ENCODE data around the gene ACP1. TPM values are rescaled to one million over a fixed set of nuclear protein-coding genes. Genes with fewer than 3 reads are reported as not detected.

Gene ACP1
- total and polyA plus RNA-seq, 10 of the 15 experiments (the other 5 are each of a cell fraction or from before 2014, with no cell fraction given), result 120 to 468 (median 175) TPM

DNA sequence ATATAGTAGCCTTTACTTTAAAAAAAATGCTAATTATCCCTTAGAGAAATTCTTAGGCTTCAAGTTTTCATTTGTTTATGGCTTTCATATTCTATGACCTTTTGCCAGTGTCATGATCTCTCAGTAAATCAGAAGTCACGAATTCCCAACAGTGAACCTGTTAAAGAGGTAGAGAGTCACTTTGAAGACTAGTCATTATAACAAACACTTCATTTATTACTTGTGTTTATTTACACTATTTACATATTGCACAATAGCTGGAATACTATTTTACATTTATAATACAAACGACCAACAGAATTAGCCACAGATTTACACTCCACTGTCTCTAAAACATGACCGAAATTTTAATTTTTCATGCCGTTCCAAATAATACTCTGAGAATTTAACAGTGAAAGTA lies 14.6 kb downstream of the ACP1 start (continued):
- TF ChIP-seq, protein P1, sequence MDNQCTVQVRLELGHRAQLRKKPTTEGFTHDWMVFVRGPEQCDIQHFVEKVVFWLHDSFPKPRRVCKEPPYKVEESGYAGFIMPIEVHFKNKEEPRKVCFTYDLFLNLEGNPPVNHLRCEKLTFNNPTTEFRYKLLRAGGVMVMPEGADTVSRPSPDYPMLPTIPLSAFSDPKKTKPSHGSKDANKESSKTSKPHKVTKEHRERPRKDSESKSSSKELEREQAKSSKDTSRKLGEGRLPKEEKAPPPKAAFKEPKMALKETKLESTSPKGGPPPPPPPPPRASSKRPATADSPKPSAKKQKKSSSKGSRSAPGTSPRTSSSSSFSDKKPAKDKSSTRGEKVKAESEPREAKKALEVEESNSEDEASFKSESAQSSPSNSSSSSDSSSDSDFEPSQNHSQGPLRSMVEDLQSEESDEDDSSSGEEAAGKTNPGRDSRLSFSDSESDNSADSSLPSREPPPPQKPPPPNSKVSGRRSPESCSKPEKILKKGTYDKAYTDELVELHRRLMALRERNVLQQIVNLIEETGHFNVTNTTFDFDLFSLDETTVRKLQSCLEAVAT (IDR thresholded peaks at IDR 0.05), result no peak

DNA sequence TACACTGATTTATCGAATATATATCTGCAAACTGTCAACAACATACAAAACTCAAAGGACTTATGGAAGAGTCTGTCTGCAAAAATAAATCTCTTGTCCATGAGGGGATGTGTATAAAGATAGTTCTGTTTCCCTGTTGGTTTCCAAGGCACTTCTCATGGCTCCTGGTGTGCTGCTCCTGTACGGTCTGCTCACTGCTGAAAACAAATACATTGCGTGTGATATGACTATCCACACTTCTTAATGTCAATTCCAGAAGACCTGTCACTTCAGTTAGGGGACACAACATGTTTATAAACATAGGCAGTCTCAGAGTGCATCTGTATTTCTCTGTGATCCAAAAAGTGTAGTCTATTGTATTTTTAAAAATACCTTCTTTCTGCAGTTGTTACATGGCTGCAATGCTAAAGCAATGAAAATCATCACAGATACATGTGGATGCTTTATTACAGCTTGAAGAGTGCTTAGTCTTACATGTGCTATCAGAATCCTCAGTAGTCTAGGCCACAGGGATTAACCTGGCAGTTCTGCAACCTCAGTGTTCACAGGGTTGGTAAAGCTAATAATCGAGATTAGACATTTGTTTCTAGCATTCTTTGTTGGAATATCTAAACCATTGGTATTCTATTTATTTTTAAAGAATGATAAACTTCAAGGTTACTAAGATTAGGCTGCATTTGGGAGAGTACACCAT lies 15.4 kb downstream of the ACP1 start:
- Histone ChIP-seq H3K9me3 (replicated peaks; ENCODE audit: control insufficient read depth, insufficient read depth, low read length) (no peaks in the 10 kb centered on the region), H3K4me1 (ENCODE audit: control insufficient read depth, insufficient read depth, low read length) (peaks cover 7% of the 10 kb centered on the region), H3K27me3 (replicated peaks in 1 of 2; ENCODE audit: control insufficient read depth in 2 of 2, insufficient read depth in 2 of 2, low read length in 1 of 2) (no peaks in the 10 kb centered on the region), H4K20me1 (ENCODE audit: control insufficient read depth, insufficient read depth) (no peaks in the 10 kb centered on the region; the same call in 1 of the 2 replicates), H3K27ac (ENCODE audit: control insufficient read depth, insufficient read depth) (no peak overlapping the region), H3K4me2 (ENCODE audit: control insufficient read depth, insufficient read depth) (no peak overlapping the region), H3K9ac (ENCODE audit: control insufficient read depth, insufficient read depth, low read length) (no peak overlapping the region), H2AFZ (ENCODE audit: control insufficient read depth, low read depth, low read length) (no peak overlapping the region), H3K79me2 (ENCODE audit: control insufficient read depth, insufficient read depth, low read length) (peaks cover 2% of the 10 kb centered on the region; the same call in 1 of the 2 replicates), H3K4me3 (no peak overlapping the region), H3K36me3 (ENCODE audit: control insufficient read depth in 2 of 2, insufficient read depth in 2 of 2, low read length in 1 of 2) (peaks cover 26 to 39% of the 10 kb centered on the region in 2 experiments)
- FAIRE-seq, result no peak
- no peak for DNase-seq (ENCODE audit: low read depth, low spot score)
- ChIA-PET RAD21 (ENCODE audit: unreplicated experiment) (no interaction called here), SMC1A (ENCODE audit: uncharacterized antibody, unreplicated experiment) (interaction anchor here (0.9 kb wide), 1 partner anchor 12 kb away, joined by 3 read pairs; no protein-coding TSS in a partner anchor), POLR2A (no interaction called here), CTCF (interaction anchor here (1.3 kb wide), 1 partner anchor 10 kb away, joined by 5 read pairs; no protein-coding TSS in a partner anchor)
- no peak for ATAC-seq
- no TSS peak for BruUV-seq (replicated peaks)
- WGBS (ENCODE audit: insufficient coverage, insufficient replicate concordance, low lambda C conversion rate, missing lambda C conversion rate), result 97% methylated on average over 4 of the region's 4 CpGs
- TF ChIP-seq ZNF274 (IDR thresholded peaks at IDR 0.05; ENCODE audit: insufficient read depth, insufficient read length) (no peak), TCF7 (IDR thresholded peaks at IDR 0.05; ENCODE audit: borderline replicate concordance) (no peak), POLR2AphosphoS5 (IDR thresholded peaks at IDR 0.05; ENCODE audit: low read length) (no peak), SMC3 (IDR thresholded peaks at IDR 0.05; ENCODE audit: borderline replicate concordance, low read length) (no peak), IKZF2 (IDR thresholded peaks at IDR 0.05) (no peak), PAX5 (IDR thresholded peaks at IDR 0.05; ENCODE audit: borderline replicate concordance, low read depth, low read length) (no peak), ZNF207 (IDR thresholded peaks at IDR 0.05; ENCODE audit: borderline replicate concordance) (no peak), BHLHE40 (IDR thresholded peaks at IDR 0.05; ENCODE audit: borderline replicate concordance in 1 of 2, low read depth in 2 of 2, low read length in 1 of 2) (no peak), JUND (IDR thresholded peaks at IDR 0.05; ENCODE audit: low read depth, low read length) (no peak)
- intact Hi-C loops (cut with micrococcal nuclease; ENCODE audit: unreplicated experiment), result no loop called here
- in situ Hi-C loops (cut with MboI), result no loop called here
